ENCODE results near the gene YDJC. TPM values are rescaled to one million over a fixed set of nuclear protein-coding genes. Genes with fewer than 3 reads are reported as not detected.
A peak's percentile ranks its signal among the peaks of the same experiment; 100 is the strongest.

The YDJC gene
- total and polyA plus RNA-seq, 2 of the 13 experiments (the other 11 are each of a cell fraction or from before 2014, with no cell fraction given), result 15.3 to 32.0 TPM

- TF ChIP-seq FOXP4 (CRISPR knock-in tag; IDR thresholded peaks at IDR 0.05) (no peak; the same call in 1 of the 2 replicates), UBTF (CRISPR knock-in tag; IDR thresholded peaks at IDR 0.05) (peak; percentile 64; the same call in 1 of the 2 replicates), MXD1 (CRISPR knock-in tag; IDR thresholded peaks at IDR 0.05) (no peak), ZNF781 (CRISPR knock-in tag; IDR thresholded peaks at IDR 0.05; ENCODE audit: borderline replicate concordance, not compliant biosample characterization) (no peak), TBX2 (CRISPR knock-in tag; IDR thresholded peaks at IDR 0.05; ENCODE audit: borderline replicate concordance) (peak; percentile 67), MEIS1 (CRISPR knock-in tag; IDR thresholded peaks at IDR 0.05; ENCODE audit: borderline replicate concordance) (0 out of 2 replicates have a peak, but pooled peaks have one; percentile 8), NFE2L1 (CRISPR knock-in tag; IDR thresholded peaks at IDR 0.05; ENCODE audit: borderline replicate concordance) (no peak), GATA4 (IDR thresholded peaks at IDR 0.05; ENCODE audit: borderline replicate concordance, low read depth) (no peak), NR3C1 (CRISPR knock-in tag; IDR thresholded peaks at IDR 0.05) (no peak), JARID2 (CRISPR knock-in tag; IDR thresholded peaks at IDR 0.05; ENCODE audit: insufficient replicate concordance) (no peak), ZNF761 (CRISPR knock-in tag; conservative IDR thresholded peaks at IDR 0.05) (no peak), NFATC3 (CRISPR knock-in tag; IDR thresholded peaks at IDR 0.05) (no peak), ZNF770 (CRISPR knock-in tag; IDR thresholded peaks at IDR 0.05) (peak; percentile 51; the same call in 1 of the 2 replicates), GMEB2 (CRISPR knock-in tag; IDR thresholded peaks at IDR 0.05; ENCODE audit: low read depth) (peak; percentile 61; the same call in 1 of the 2 replicates), TEAD3 (CRISPR knock-in tag; optimal IDR thresholded peaks at IDR 0.05; ENCODE audit: borderline replicate concordance) (no peak), ZFX (CRISPR knock-in tag; IDR thresholded peaks at IDR 0.05; ENCODE audit: low read depth) (peak; percentile 64), STAT5B (CRISPR knock-in tag; IDR thresholded peaks at IDR 0.05) (no peak), ZSCAN20 (CRISPR knock-in tag; IDR thresholded peaks at IDR 0.05; ENCODE audit: borderline replicate concordance) (peak; percentile 73; the same call in 1 of the 2 replicates), SYNCRIP (IDR thresholded peaks at IDR 0.05; ENCODE audit: insufficient read depth, low read depth, low read length) (no peak), KDM4B (CRISPR knock-in tag; IDR thresholded peaks at IDR 0.05) (peak; percentile 51; the same call in 1 of the 2 replicates), BRCA1 (CRISPR knock-in tag; IDR thresholded peaks at IDR 0.05) (no peak)
Observed at GRCh38 chr22:21657360-21658032, 27.7 kb upstream of the YDJC start (continued).
